ENCODE data around the gene NFIC.
A peak's percentile ranks its signal among the peaks of the same experiment; 100 is the strongest.
"Not testable (repeated sequence)": the region's sequence is repeated elsewhere in the genome, so short reads cannot be mapped to it uniquely, and the experiment has no call there.

The NFIC gene

GRCh38 chr19:3338541-3339181 is 27.7 kb upstream of the NFIC start:
- Histone ChIP-seq H4K20me1 (ENCODE audit: insufficient read depth, low read length, poor library complexity, severe bottlenecking) (no peaks in the 10 kb centered on the region), H3K9me2 (replicated peaks; ENCODE audit: low read depth, low read length) (no peaks in the 10 kb centered on the region), H3K4me1 (ENCODE audit: insufficient read depth, low read length, poor library complexity, severe bottlenecking) (peaks cover 31% of the 10 kb centered on the region), H2AFZ (ENCODE audit: low read length) (0 out of 2 replicates have a peak overlapping the region, but pooled peaks have one; percentile 37), H3K9ac (ENCODE audit: low read depth, low read length, poor library complexity, severe bottlenecking) (peak overlapping the region; percentile 71), H3K79me2 (ENCODE audit: insufficient read depth, low read length) (no peaks in the 10 kb centered on the region), H3K9me3 (ENCODE audit: insufficient read depth, low read depth, low read length) (no peaks in the 10 kb centered on the region), H3K36me3 (ENCODE audit: insufficient read depth, low read length) (no peaks in the 10 kb centered on the region), H3K27me3 (ENCODE audit: insufficient read depth, low read length, poor library complexity, severe bottlenecking) (no peaks in the 10 kb centered on the region), H3K4me2 (ENCODE audit: low read depth, low read length, poor library complexity, severe bottlenecking) (peak overlapping the region; percentile 80), H3F3A (ENCODE audit: low read depth) (no peaks in the 10 kb centered on the region), H3K4me3 (ENCODE audit: low read length, poor library complexity, severe bottlenecking) (peak overlapping the region; percentile 69)
- no peak for TF ChIP-seq CTCF (conservative IDR thresholded peaks at IDR 0.05; ENCODE audit: low read length)
- no peak for TF ChIP-seq EZH2phosphoT487 (IDR thresholded peaks at IDR 0.05; ENCODE audit: borderline replicate concordance)

- Histone ChIP-seq H3K36me3 (ENCODE audit: insufficient read depth, low read length) (no peaks in the 10 kb centered on the region), H3K27me3 (ENCODE audit: insufficient read depth, low read length, poor library complexity, severe bottlenecking) (no peaks in the 10 kb centered on the region), H2AFZ (ENCODE audit: low read length) (no peak overlapping the region), H3K9me2 (replicated peaks; ENCODE audit: low read depth, low read length) (no peaks in the 10 kb centered on the region), H3K4me3 (ENCODE audit: low read length, poor library complexity, severe bottlenecking) (no peak overlapping the region), H3K79me2 (ENCODE audit: insufficient read depth, low read length) (no peaks in the 10 kb centered on the region), H4K20me1 (ENCODE audit: insufficient read depth, low read length, poor library complexity, severe bottlenecking) (no peaks in the 10 kb centered on the region), H3K9ac (ENCODE audit: low read depth, low read length, poor library complexity, severe bottlenecking) (no peak overlapping the region), H3K9me3 (ENCODE audit: insufficient read depth, low read depth, low read length) (no peaks in the 10 kb centered on the region), H3K4me2 (ENCODE audit: low read depth, low read length, poor library complexity, severe bottlenecking) (no peak overlapping the region), H3K4me1 (ENCODE audit: insufficient read depth, low read length, poor library complexity, severe bottlenecking) (peaks cover 28% of the 10 kb centered on the region), H3F3A (ENCODE audit: low read depth) (no peaks in the 10 kb centered on the region)
- TF ChIP-seq CTCF (conservative IDR thresholded peaks at IDR 0.05; ENCODE audit: low read length) (no peak), EZH2phosphoT487 (IDR thresholded peaks at IDR 0.05; ENCODE audit: borderline replicate concordance) (no peak)
Observed at GRCh38 chr19:3340340-3340739, 26.0 kb upstream of the NFIC start.

GRCh38 chr19:3342246-3342645 is 24.1 kb upstream of the NFIC start:
- Histone ChIP-seq H3K27me3 (ENCODE audit: insufficient read depth, low read length, poor library complexity, severe bottlenecking) (no peaks in the 10 kb centered on the region), H3F3A (ENCODE audit: low read depth) (no peaks in the 10 kb centered on the region), H3K79me2 (ENCODE audit: insufficient read depth, low read length) (no peaks in the 10 kb centered on the region), H3K9me2 (replicated peaks; ENCODE audit: low read depth, low read length) (no peaks in the 10 kb centered on the region), H3K4me1 (ENCODE audit: insufficient read depth, low read length, poor library complexity, severe bottlenecking) (peaks cover 23% of the 10 kb centered on the region), H3K4me3 (ENCODE audit: low read length, poor library complexity, severe bottlenecking) (no peak overlapping the region), H2AFZ (ENCODE audit: low read length) (no peak overlapping the region), H3K9me3 (ENCODE audit: insufficient read depth, low read depth, low read length) (no peaks in the 10 kb centered on the region), H3K36me3 (ENCODE audit: insufficient read depth, low read length) (no peaks in the 10 kb centered on the region), H3K9ac (ENCODE audit: low read depth, low read length, poor library complexity, severe bottlenecking) (no peak overlapping the region), H4K20me1 (ENCODE audit: insufficient read depth, low read length, poor library complexity, severe bottlenecking) (no peaks in the 10 kb centered on the region), H3K4me2 (ENCODE audit: low read depth, low read length, poor library complexity, severe bottlenecking) (no peak overlapping the region)
- no peak for TF ChIP-seq EZH2phosphoT487 (IDR thresholded peaks at IDR 0.05; ENCODE audit: borderline replicate concordance)
- TF ChIP-seq CTCF (conservative IDR thresholded peaks at IDR 0.05; ENCODE audit: low read length): no peak

GRCh38 chr19:3342962-3343361 is 23.4 kb upstream of the NFIC start:
- not testable (repeated sequence) for H2AFZ ChIP-seq (ENCODE audit: low read length); H3F3A ChIP-seq (ENCODE audit: low read depth); H3K27me3 ChIP-seq (ENCODE audit: insufficient read depth, low read length, poor library complexity, severe bottlenecking); H4K20me1 ChIP-seq (ENCODE audit: insufficient read depth, low read length, poor library complexity, severe bottlenecking); H3K79me2 ChIP-seq (ENCODE audit: insufficient read depth, low read length); H3K9me3 ChIP-seq (ENCODE audit: insufficient read depth, low read depth, low read length); H3K36me3 ChIP-seq (ENCODE audit: insufficient read depth, low read length); H3K9me2 ChIP-seq (replicated peaks; ENCODE audit: low read depth, low read length); H3K4me2 ChIP-seq (ENCODE audit: low read depth, low read length, poor library complexity, severe bottlenecking); H3K4me3 ChIP-seq (ENCODE audit: low read length, poor library complexity, severe bottlenecking); H3K9ac ChIP-seq (ENCODE audit: low read depth, low read length, poor library complexity, severe bottlenecking)
- peaks cover 19% of the 10 kb centered on the region for H3K4me1 ChIP-seq (ENCODE audit: insufficient read depth, low read length, poor library complexity, severe bottlenecking)

Measured in Loucy (cell line).